HG02623 (cell line): Measurements from ENCODE around the gene CYP19A1.
A peak's percentile ranks its signal among the peaks of the same experiment; 100 is the strongest.
"Not testable (repeated sequence)": the region's sequence is repeated elsewhere in the genome, so short reads cannot be mapped to it uniquely, and the experiment has no call there.

ENCODE experiments used
- ATAC-seq: cut with Tn5 transposase; IDR thresholded peaks from one replicate; pipeline ENCODE4 v1.9.1; 2021; ENCODE audit warnings: moderate library complexity; ENCODE audit not compliant: unreplicated experiment

CYP19A1 gene

GRCh38 chr15:51189669-51190385 is 148.6 kb downstream of the CYP19A1 start:
- no peak for ATAC-seq

- ATAC-seq, result not testable (repeated sequence)
Measured at GRCh38 chr15:51188791-51189190, 149.6 kb downstream of the CYP19A1 start.

- no peak for ATAC-seq
Measured at GRCh38 chr15:51186891-51187290, 151.5 kb downstream of the CYP19A1 start.

- ATAC-seq, result no peak
Measured at GRCh38 chr15:51186181-51186705, 152.2 kb downstream of the CYP19A1 start.

GRCh38 chr15:51185213-51186159 is 152.9 kb downstream of the CYP19A1 start:
- no peak for ATAC-seq

GRCh38 chr15:51184627-51185026 is 153.8 kb downstream of the CYP19A1 start:
- ATAC-seq, result no peak

- no peak for ATAC-seq
Measured at GRCh38 chr15:51183076-51183475, 155.3 kb downstream of the CYP19A1 start.

GRCh38 chr15:51181905-51182304 is 156.5 kb downstream of the CYP19A1 start:
- ATAC-seq, result no peak

GRCh38 chr15:51181221-51181620 is 157.2 kb downstream of the CYP19A1 start:
- no peak for ATAC-seq

GRCh38 chr15:51180534-51180933 is 157.9 kb downstream of the CYP19A1 start:
- ATAC-seq, result no peak

- ATAC-seq, result no peak
Measured at GRCh38 chr15:51180011-51180410, 158.4 kb downstream of the CYP19A1 start.

- ATAC-seq, result no peak
Measured at GRCh38 chr15:51172193-51172592, 166.2 kb downstream of the CYP19A1 start.

- no peak for ATAC-seq
Measured at GRCh38 chr15:51171634-51171932, 166.8 kb downstream of the CYP19A1 start.

- no peak for ATAC-seq
Measured at GRCh38 chr15:51170882-51171633, 167.3 kb downstream of the CYP19A1 start.

- no peak for ATAC-seq
Measured at GRCh38 chr15:51168700-51169099, 169.7 kb downstream of the CYP19A1 start.

- no peak for ATAC-seq
Measured at GRCh38 chr15:51163843-51164242, 174.6 kb downstream of the CYP19A1 start.

GRCh38 chr15:51162865-51163762 is 175.3 kb downstream of the CYP19A1 start:
- peak; percentile 86 for ATAC-seq

- no peak for ATAC-seq
Measured at GRCh38 chr15:51161491-51162220, 176.7 kb downstream of the CYP19A1 start.

GRCh38 chr15:51160484-51160883 is 177.9 kb downstream of the CYP19A1 start:
- ATAC-seq, result no peak
